ENCODE data around the gene RAPGEF2.
A peak's percentile ranks its signal among the peaks of the same experiment; 100 is the strongest.
"Not testable (repeated sequence)": the region's sequence is repeated elsewhere in the genome, so short reads cannot be mapped to it uniquely, and the experiment has no call there.

The RAPGEF2 gene

GRCh38 chr4:159238631-159239030 lies 135.8 kb downstream of the RAPGEF2 start:
- no peak for DNase-seq (ENCODE audit: low read depth, low spot score)

DNA sequence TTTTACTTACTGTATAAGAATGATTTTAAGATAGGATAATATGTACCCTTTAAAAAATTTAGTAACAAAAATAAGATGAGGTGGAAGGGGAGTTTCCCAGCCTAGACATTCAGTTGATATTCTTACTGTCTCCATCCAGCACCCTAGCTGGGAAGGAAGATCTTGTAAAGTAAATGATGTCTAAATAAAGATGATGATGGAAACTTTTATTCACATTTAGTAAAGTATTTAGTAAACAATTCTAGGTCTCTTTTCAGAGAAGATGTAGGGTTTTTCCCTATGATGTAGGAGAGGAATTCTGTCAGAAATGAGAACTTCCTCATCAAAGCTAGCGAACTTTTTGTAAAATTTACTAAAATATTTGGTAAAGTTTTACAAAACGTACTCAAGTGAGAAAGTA lies 136.8 kb downstream of the RAPGEF2 start:
- no peak for DNase-seq (ENCODE audit: low read depth, low spot score)

DNA sequence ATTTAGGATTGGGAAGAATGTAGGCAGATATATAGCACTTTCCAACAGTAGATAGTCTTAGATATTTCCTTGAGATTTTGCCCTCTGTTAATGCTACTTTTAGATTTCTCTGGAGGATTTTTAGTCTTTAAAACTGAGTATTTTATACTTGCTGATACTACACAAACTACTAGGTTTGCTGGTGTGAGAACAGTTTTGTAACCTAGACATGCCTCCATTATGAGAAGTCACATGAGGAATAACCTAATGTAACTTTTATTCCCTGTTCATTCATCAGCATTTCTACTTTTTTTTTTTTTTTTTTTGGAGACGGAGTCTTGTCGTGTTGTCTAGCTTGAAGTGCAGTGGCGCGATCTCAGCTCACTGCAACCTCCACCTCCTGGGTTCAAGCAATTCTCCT lies 137.2 kb downstream of the RAPGEF2 start:
- no peak for DNase-seq (ENCODE audit: low read depth, low spot score)

DNA sequence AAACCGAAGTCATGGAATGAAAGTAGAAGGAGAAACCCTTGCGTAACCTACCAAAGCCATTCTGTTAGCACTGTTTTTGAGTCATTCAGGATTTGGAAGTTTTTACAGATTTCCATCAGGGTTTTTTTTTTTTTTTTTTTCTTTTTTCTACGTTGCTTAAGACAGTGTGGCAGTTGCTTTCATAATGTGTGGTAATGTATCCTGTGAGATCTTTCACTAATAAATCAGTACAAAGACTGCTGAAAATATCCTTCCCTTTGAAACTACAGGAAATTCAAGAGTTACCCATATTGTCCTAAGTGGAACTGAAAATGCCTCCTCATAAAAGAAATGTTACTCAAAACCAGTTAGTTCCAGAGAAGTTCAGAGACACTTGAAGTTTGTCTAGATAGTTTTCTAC lies 137.8 kb downstream of the RAPGEF2 start:
- no peak for DNase-seq (ENCODE audit: low read depth, low spot score)

- DNase-seq (ENCODE audit: low read depth, low spot score): no peak
Measured at GRCh38 chr4:159242427-159242826, 139.5 kb downstream of the RAPGEF2 start.

GRCh38 chr4:159248384-159249178 lies 145.7 kb downstream of the RAPGEF2 start:
- DNase-seq (ENCODE audit: low read depth, low spot score): peak; percentile 59

- DNase-seq (ENCODE audit: low read depth, low spot score): no peak
Measured at GRCh38 chr4:159250751-159251325, 148.0 kb downstream of the RAPGEF2 start.

GRCh38 chr4:159251580-159251979 lies 148.7 kb downstream of the RAPGEF2 start:
- not testable (repeated sequence) for DNase-seq (ENCODE audit: low read depth, low spot score)

- no peak for DNase-seq (ENCODE audit: low read depth, low spot score)
Measured at GRCh38 chr4:159252491-159252890, 149.6 kb downstream of the RAPGEF2 start.

GRCh38 chr4:159256037-159256436 lies 153.2 kb downstream of the RAPGEF2 start:
- no peak for DNase-seq (ENCODE audit: low read depth, low spot score)

GRCh38 chr4:159258889-159259560 lies 156.1 kb downstream of the RAPGEF2 start:
- DNase-seq (ENCODE audit: low read depth, low spot score): no peak

DNA sequence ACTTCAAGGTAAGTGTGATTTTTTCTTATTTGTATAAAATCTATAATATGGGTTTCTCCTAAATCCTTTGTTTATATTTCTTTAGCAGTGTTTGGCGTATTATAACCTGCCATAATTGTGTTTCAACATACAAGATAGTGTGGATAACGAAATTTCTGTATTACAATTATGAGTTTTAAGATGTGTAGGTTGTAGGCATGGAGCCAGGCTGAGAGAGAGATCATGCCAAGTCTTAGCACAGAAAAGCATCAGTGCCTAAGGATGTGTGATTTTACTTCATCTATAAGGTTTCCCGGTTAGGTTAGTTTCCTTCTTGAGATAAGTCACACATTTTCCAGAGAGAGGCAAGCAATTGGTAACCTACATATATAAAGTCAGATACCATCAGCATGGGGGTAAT lies 161.2 kb downstream of the RAPGEF2 start:
- DNase-seq (ENCODE audit: low read depth, low spot score): no peak

GRCh38 chr4:159266981-159267868 lies 164.3 kb downstream of the RAPGEF2 start:
- DNase-seq (ENCODE audit: low read depth, low spot score): no peak

GRCh38 chr4:159267869-159268285 lies 165.0 kb downstream of the RAPGEF2 start:
- no peak for DNase-seq (ENCODE audit: low read depth, low spot score)

- no peak for DNase-seq (ENCODE audit: low read depth, low spot score)
Measured at GRCh38 chr4:159268607-159269006, 165.7 kb downstream of the RAPGEF2 start.

DNA sequence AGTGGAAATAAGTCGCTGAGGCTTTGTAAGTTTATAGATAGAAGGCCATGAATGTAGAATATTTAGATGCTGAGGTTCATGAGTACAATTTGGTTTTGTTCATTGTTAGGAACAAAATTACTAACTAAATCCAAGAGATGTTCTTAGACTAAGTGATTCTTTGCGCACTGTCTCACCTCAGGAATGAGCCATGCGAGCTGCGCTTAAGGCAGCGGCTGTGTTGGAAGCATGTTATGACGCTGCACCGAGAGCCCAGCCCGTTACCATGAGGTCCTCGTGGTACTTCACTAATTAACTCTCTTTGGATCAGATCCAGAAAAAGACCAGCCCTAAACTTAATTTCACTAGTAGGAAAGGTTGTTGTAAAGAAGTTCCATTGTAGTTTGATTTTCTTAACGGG lies 166.2 kb downstream of the RAPGEF2 start:
- DNase-seq (ENCODE audit: low read depth, low spot score): no peak

- no peak for DNase-seq (ENCODE audit: low read depth, low spot score)
Measured at GRCh38 chr4:159269956-159270355, 167.1 kb downstream of the RAPGEF2 start.

DNA sequence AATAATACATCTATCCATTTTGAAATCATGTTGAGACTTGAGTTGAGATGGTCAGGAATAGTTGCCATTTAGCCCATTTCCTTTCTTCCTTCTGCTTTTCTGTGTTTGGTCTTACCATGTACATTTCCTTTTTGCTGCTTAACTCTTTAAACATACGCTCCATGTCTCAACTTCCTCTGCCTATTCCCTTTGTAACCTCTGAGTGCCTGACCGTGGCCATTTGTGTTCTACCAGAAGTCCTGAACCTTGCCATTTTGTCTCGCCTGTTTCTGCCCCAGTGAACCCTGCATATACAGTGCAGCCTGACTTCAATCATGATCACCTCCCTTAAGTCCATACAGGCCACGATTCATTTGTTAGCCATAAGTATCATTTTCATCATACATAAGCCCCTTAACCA lies 169.0 kb downstream of the RAPGEF2 start:
- DNase-seq (ENCODE audit: low read depth, low spot score): no peak

DNA sequence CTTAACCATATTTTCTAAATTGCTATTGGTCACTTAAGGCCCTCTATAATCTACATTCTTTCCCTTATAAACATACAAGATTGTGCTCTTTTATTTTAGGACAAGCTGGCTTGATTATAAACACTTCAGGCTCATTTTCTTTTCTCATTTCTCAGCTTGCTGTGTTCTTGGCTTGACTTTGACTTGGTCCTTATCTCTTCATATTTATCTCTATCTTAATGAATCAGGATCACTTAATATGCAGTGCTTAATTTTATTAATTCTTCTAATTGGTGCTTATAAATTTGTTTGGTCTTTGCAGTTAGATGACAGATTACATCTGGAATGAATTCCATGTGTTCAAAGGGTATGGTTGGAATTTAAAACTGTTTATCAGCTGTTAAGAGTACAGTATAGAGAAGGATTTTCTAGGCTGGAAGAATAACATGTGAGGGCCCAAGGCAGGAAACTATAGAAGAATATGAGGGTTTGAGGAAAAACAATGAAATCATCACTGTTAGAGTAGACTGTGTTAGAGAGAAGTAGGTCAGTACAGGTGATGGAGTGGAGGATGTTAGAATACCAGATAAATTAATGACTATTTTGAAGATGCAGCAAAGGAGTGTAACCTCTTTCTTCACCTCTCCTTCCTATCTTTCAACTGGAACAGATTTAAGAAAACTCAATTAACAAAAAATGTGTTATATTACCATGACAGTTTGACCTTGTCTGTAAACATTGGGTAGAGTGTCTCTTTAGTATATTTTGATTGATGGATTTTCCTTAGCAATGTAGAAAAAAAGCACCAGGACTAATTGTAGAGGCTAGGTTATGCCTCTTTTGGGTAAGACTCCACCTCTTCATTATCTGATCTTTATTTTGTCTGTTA lies 169.6 kb downstream of the RAPGEF2 start:
- no peak for DNase-seq (ENCODE audit: low read depth, low spot score)

GRCh38 chr4:159273141-159273438 lies 170.2 kb downstream of the RAPGEF2 start:
- DNase-seq (ENCODE audit: low read depth, low spot score): no peak

DNA sequence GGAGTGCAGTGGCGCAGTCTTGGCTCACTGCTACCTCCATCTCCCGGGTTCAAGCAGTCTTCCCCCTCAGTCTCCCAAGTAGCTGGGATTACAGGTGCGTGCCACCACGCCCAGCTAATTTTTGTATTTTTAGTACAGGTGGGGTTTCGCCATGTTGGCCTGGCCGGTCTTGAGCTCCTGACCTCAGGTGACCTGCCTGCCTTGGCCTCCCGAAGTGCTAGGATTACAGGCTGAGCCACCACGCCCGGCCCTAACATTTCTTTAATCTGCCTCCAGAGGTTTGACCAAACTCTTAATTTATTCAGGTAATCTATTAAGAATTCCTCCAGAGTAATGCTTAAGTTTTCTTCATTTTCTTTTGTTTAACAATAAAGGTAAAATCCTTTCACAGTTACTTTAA lies 171.0 kb downstream of the RAPGEF2 start:
- no peak for DNase-seq (ENCODE audit: low read depth, low spot score)

Measured in smooth muscle cell of the brain vasculature (primary cell).